Activated CD4-positive, alpha-beta T cell treated with anti-CD3 and anti-CD28 coated beads, Interleukin-2, amount 10 ng/mL, durations not matched to agents 7 days and 5 days (primary cell): ENCODE measurements around the gene NAT9. TPM values are rescaled to one million over a fixed set of nuclear protein-coding genes. Genes with fewer than 3 reads are reported as not detected.

Source experiments
- CTCF ChIA-PET: fragments of 350-600 bp; sonication (Branson Sonifier 250); formaldehyde crosslinking; loops from one replicate; lab custom pipeline; 2021; ENCODE audit warnings: antibody characterized with exemption; lab: Charles Lee
- POLR2A ChIA-PET: fragments of 350-600 bp; sonication (Branson Sonifier 250); formaldehyde crosslinking; loops from one replicate; lab custom pipeline; 2021; ENCODE audit warnings: antibody characterized with exemption; lab: Charles Lee
- DNase-seq: peaks from one replicate; pipeline ENCODE4 v3.0.0-alpha.2; 2020
- H3K27ac Mint-ChIP-seq: one replicate; pipeline ENCODE4 v1.8.0; 2021; ENCODE audit warnings: mild to moderate bottlenecking, moderate library complexity, mixed read lengths
- H3K27me3 Mint-ChIP-seq: one replicate; pipeline ENCODE4 v1.8.0; 2021; ENCODE audit warnings: mixed read lengths
- H3K36me3 Mint-ChIP-seq: one replicate; pipeline ENCODE4 v1.8.0; 2021; ENCODE audit warnings: low read depth, mixed read lengths
- H3K4me1 Mint-ChIP-seq: one replicate; pipeline ENCODE4 v1.8.0; 2021; ENCODE audit warnings: mixed read lengths
- H3K4me3 Mint-ChIP-seq: one replicate; pipeline ENCODE4 v1.8.0; 2021; ENCODE audit warnings: mild to moderate bottlenecking, moderate library complexity, mixed read lengths
- H3K9me3 Mint-ChIP-seq: one replicate; pipeline ENCODE4 v1.8.0; 2021; ENCODE audit warnings: mixed read lengths
- total RNA-seq, 2 experiments: library from RNA; stranded (reverse); gene quantifications; one replicate each; pipeline ENCODE4 v1.2.3, GENCODE V29; 2021

The NAT9 gene
- total RNA-seq, 2 experiments from 2014 or later = 28.6 to 34.4 TPM

DNA sequence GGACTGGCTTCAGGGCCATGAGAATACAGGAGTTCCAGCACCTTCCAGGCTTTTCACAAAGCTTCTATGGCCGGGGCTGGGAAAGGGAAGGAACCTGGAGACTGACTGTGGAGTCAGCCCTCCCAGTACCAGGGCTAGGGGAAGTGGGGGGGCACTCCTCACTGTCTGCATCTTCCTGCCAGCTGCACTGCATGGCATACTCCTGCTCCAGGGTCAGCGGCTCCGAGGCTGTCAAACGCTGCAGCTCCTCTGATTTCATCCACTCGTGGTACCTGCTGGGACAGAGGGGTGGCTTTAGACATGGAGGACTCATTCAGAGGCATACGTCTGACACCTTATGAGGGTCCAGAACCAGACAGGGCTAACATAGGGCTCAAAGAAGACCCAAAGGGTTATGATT lies 2.7 kb downstream of the NAT9 start:
- Mint-ChIP-seq H3K9me3 (no peaks in the 10 kb centered on the region), H3K27me3 (no peaks in the 10 kb centered on the region), H3K4me1 (peaks cover 62% of the 10 kb centered on the region), H3K27ac (peak overlapping the region; percentile 48), H3K36me3 (peaks cover 55% of the 10 kb centered on the region), H3K4me3 (no peak overlapping the region)
- no peak for DNase-seq
- CTCF ChIA-PET = interaction anchor here (1.3 to 5.4 kb wide), 4 partner anchors 23 to 89 kb away, joined by 3 to 34 read pairs (median 16); partner anchors contain the start of gene RAB37
- POLR2A ChIA-PET = no interaction called here

DNA sequence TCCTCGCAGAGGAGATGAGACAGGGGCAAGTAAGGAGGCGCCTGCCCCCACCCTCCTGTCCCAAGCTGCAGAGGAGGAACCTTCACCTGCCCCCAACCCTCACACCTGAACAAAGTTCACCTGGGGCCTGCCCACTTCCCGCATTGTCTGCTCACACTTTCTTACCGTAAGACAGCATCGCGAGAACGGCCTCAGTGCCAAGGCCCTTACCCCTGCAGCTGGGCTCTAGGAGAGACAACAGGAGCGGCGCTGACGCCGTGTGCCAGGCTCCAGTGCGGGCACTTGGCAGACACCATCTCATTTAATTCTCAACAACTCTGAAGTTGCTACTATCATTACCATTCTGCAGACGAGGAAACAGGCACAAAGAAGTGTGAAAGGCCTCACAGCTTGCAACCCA lies 4.1 kb downstream of the NAT9 start:
- ChIA-PET CTCF (interaction anchor here (1.1 to 5.4 kb wide), 3 partner anchors 22 to 115 kb away, joined by 3 to 34 read pairs (median 15); no protein-coding TSS in a partner anchor), POLR2A (no interaction called here)
- Mint-ChIP-seq H3K9me3 (no peaks in the 10 kb centered on the region), H3K36me3 (peaks cover 57% of the 10 kb centered on the region), H3K4me1 (peaks cover 52% of the 10 kb centered on the region), H3K4me3 (no peak overlapping the region), H3K27me3 (no peaks in the 10 kb centered on the region), H3K27ac (no peak overlapping the region)
- no peak for DNase-seq

DNA sequence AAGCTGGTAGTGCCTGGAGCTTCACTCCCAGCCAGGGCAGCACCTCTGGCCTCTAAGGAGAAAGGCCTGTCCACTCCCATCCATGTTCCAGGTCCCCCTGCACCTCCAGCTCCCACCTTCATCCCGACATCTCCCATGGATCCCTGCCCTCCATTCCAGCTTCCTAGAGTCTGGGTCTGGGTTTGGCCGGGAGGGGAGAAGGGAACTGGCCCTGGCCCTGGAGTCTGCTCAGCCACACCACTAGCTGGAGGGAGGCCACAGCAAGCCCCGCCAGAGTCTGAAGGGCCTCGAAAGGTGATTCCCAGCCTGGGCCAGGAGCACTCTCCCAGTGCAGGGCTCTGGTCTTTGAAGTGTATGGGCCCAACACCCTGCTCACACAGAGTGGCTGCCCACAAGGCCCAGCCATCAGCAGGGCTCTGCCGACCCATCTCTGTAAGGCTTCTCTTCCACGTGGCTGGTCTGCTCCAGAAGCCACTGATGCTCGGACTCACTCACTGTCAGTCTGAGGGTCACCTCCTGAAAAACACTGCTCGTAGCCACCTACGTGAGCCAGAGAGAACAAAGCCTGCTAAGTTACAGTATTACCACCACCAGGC lies 4.7 kb downstream of the NAT9 start:
- POLR2A ChIA-PET = no interaction called here
- CTCF ChIA-PET = interaction anchor here (0.6 to 4.1 kb wide), 22 partner anchors 8 to 608 kb away, joined by 3 to 26 read pairs (median 4); no protein-coding TSS in a partner anchor
- Mint-ChIP-seq H3K4me3 (no peak overlapping the region), H3K4me1 (peaks cover 50% of the 10 kb centered on the region), H3K27me3 (no peaks in the 10 kb centered on the region), H3K9me3 (no peaks in the 10 kb centered on the region), H3K27ac (no peak overlapping the region), H3K36me3 (peaks cover 61% of the 10 kb centered on the region)
- no peak for DNase-seq

GRCh38 chr17:74770498-74771318 lies 5.4 kb downstream of the NAT9 start:
- ChIA-PET POLR2A (no interaction called here), CTCF (interaction anchor here (0.6 to 4.1 kb wide), 22 partner anchors 8 to 609 kb away, joined by 3 to 26 read pairs (median 4); no protein-coding TSS in a partner anchor)
- DNase-seq = peak; percentile 74
- Mint-ChIP-seq H3K27me3 (no peaks in the 10 kb centered on the region), H3K36me3 (peaks cover 61% of the 10 kb centered on the region), H3K27ac (peak overlapping the region; percentile 61), H3K4me3 (no peak overlapping the region), H3K4me1 (peaks cover 47% of the 10 kb centered on the region), H3K9me3 (no peaks in the 10 kb centered on the region)

- CTCF ChIA-PET = interaction anchor here (0.7 to 3.1 kb wide), 11 partner anchors 8 to 115 kb away, joined by 3 to 26 read pairs (median 4); partner anchors contain the start of gene NHERF1
- no peaks in the 10 kb centered on the region for H3K9me3 Mint-ChIP-seq
- H3K27me3 Mint-ChIP-seq = no peaks in the 10 kb centered on the region
- DNase-seq = no peak
- POLR2A ChIA-PET = no interaction called here
- peaks cover 41% of the 10 kb centered on the region for H3K4me1 Mint-ChIP-seq
- peaks cover 60% of the 10 kb centered on the region for H3K36me3 Mint-ChIP-seq
- no peak overlapping the region for H3K4me3 Mint-ChIP-seq
- peak overlapping the region; percentile 61 for H3K27ac Mint-ChIP-seq
Measured at GRCh38 chr17:74769856-74770497, 6.2 kb downstream of the NAT9 start.

DNA sequence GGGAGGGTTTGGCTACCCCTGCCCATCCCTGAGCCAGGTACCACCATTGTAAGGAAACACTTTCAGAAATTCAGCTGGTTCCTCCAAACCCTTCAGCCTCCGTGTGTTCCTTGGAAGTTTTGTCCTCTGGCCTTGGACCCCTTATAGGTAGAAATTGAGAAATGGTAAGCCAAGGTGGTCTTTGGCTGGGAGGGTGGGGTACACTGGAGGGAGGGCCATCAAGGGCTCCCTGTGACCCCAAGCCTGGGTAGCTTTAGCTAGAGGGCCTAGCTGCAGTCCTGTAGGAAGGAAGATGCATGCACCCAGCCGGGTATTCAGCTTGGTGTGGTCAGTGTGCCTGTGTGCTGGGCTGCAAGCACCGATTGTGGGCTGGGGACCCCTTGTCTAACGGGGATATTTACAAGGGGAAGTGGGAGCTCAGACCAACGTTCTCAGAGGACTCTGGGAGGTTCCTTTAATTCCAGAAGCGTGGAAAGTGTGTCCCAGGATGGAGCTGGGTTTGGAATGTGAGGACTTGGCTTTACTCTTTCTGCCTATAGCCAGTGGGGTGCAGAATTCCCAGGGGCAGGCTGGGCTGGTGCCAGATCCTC lies 6.8 kb downstream of the NAT9 start:
- H3K4me1 Mint-ChIP-seq = peaks cover 41% of the 10 kb centered on the region
- H3K36me3 Mint-ChIP-seq = peaks cover 64% of the 10 kb centered on the region
- ChIA-PET CTCF (interaction anchor here (0.7 to 3.1 kb wide), 8 partner anchors 10 to 114 kb away, joined by 3 to 26 read pairs (median 6); partner anchors contain the start of gene NHERF1), POLR2A (no interaction called here)
- no peaks in the 10 kb centered on the region for H3K27me3 Mint-ChIP-seq
- DNase-seq = no peak
- H3K27ac Mint-ChIP-seq = no peak overlapping the region
- H3K4me3 Mint-ChIP-seq = no peak overlapping the region
- H3K9me3 Mint-ChIP-seq = no peaks in the 10 kb centered on the region

- Mint-ChIP-seq H3K9me3 (no peaks in the 10 kb centered on the region), H3K27ac (no peak overlapping the region), H3K36me3 (peaks cover 62% of the 10 kb centered on the region), H3K27me3 (no peaks in the 10 kb centered on the region), H3K4me3 (no peak overlapping the region), H3K4me1 (peaks cover 36% of the 10 kb centered on the region)
- DNase-seq = no peak
- POLR2A ChIA-PET = no interaction called here
- CTCF ChIA-PET = interaction anchor here (2.4 to 3.1 kb wide), 3 partner anchors 10 to 22 kb away, joined by 7 to 26 read pairs (median 13); no protein-coding TSS in a partner anchor
Measured at GRCh38 chr17:74768763-74769114, 7.4 kb downstream of the NAT9 start.

DNA sequence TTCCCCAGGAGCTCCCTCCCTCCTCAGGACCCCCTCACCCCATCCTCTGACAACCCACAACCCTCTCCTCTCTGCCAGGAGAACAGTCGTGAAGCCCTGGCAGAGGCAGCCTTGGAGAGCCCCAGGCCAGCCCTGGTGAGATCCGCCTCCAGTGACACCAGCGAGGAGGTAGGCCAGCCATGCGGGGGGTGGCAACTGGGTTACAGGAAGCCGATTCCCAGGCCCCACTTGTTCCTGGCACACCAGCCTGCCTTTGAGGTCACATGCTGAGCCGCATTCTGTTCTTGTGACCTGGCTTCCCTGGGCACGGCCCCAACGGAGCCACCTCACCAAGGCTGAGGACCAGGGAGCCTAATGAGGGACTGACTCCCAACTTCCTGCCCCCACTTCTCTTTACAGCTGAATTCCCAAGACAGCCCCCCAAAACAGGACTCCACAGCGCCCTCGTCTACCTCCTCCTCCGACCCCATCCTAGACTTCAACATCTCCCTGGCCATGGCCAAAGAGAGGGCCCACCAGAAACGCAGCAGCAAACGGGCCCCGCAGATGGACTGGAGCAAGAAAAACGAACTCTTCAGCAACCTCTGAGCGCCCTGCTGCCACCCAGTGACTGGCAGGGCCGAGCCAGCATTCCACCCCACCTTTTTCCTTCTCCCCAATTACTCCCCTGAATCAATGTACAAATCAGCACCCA lies 7.9 kb downstream of the NAT9 start:
- ChIA-PET CTCF (interaction anchor here (2.4 kb wide), 1 partner anchor 22 kb away, joined by 7 read pairs; no protein-coding TSS in a partner anchor), POLR2A (no interaction called here)
- Mint-ChIP-seq H3K36me3 (peaks cover 58% of the 10 kb centered on the region), H3K4me1 (peaks cover 32% of the 10 kb centered on the region), H3K9me3 (no peaks in the 10 kb centered on the region), H3K27ac (no peak overlapping the region), H3K4me3 (no peak overlapping the region), H3K27me3 (no peaks in the 10 kb centered on the region)
- DNase-seq = no peak

DNA sequence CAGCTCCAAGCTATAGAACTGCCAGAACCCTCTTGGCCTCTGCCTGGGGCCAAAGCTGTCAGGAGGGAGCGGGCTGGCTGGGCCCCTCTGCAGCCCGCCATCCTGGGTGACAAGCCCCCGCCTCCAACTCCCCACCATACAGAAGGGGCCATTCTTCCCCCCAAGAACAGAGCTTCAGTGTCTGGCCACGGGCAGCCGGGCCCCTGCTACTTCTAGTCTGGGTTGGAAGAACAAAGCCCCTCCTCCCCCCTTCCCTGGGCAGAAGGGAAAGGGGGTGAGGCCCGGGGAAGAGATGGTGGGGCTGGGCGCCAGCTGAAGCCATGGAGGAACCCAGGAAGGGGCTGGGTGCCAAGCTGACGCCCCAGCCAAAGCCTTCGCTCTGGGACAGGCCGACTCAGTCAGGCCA lies 9.0 kb downstream of the NAT9 start:
- peaks cover 29% of the 10 kb centered on the region for H3K4me1 Mint-ChIP-seq
- H3K27me3 Mint-ChIP-seq = no peaks in the 10 kb centered on the region
- H3K9me3 Mint-ChIP-seq = no peaks in the 10 kb centered on the region
- H3K27ac Mint-ChIP-seq = no peak overlapping the region
- ChIA-PET CTCF (interaction anchor here (0.9 to 2.4 kb wide), 4 partner anchors 9 to 21 kb away, joined by 3 to 7 read pairs (median 4); partner anchors contain the start of gene NAT9), POLR2A (no interaction called here)
- DNase-seq = no peak
- H3K4me3 Mint-ChIP-seq = no peak overlapping the region
- H3K36me3 Mint-ChIP-seq = peaks cover 55% of the 10 kb centered on the region

GRCh38 chr17:74766413-74766812 lies 9.7 kb downstream of the NAT9 start:
- DNase-seq = no peak
- H3K36me3 Mint-ChIP-seq = peaks cover 50% of the 10 kb centered on the region
- ChIA-PET POLR2A (no interaction called here), CTCF (interaction anchor here (1.0 to 2.4 kb wide), 3 partner anchors 10 to 20 kb away, joined by 3 to 7 read pairs (median 4); partner anchors contain the start of gene NAT9)
- no peaks in the 10 kb centered on the region for H3K9me3 Mint-ChIP-seq
- H3K4me1 Mint-ChIP-seq = peaks cover 30% of the 10 kb centered on the region
- H3K27ac Mint-ChIP-seq = no peak overlapping the region
- no peaks in the 10 kb centered on the region for H3K27me3 Mint-ChIP-seq
- no peak overlapping the region for H3K4me3 Mint-ChIP-seq

DNA sequence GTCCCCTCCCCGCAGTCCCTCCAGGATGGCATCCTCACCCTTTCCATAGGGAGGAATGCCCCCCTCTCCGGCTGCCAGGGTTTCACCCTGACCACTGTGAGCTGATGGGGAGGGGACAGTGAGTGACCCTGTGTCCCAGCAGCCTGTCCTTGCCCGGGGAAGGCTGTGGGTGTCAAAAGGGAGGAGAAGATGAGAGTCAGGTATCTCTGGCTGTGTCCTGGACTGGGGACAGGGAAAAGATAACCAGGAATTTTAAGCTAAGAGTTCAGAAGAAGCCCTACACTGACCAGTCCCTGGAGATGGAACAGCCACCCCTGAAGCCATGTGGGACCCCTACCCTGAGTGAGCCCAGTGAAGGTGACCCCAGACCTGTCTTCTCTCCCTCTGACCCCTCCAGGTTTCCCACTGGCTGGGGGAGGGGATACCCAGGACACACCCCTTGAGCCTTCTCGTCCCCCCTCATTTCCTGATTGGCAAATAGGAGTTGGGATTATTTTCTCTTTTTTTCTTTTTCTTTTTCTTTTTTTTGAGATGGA lies 11.3 kb downstream of the NAT9 start:
- Mint-ChIP-seq H3K36me3 (peaks cover 38% of the 10 kb centered on the region), H3K27ac (peak overlapping the region; percentile 20), H3K4me1 (peaks cover 35% of the 10 kb centered on the region), H3K27me3 (no peaks in the 10 kb centered on the region), H3K9me3 (no peaks in the 10 kb centered on the region), H3K4me3 (no peak overlapping the region)
- POLR2A ChIA-PET = no interaction called here
- CTCF ChIA-PET = interaction anchor here (1.0 to 1.9 kb wide), 4 partner anchors 11 to 107 kb away, joined by 3 to 5 read pairs (median 4); partner anchors contain the start of gene RAB37
- no peak for DNase-seq
